ENCODE results near the gene VIPR2. TPM values are rescaled to one million over a fixed set of nuclear protein-coding genes. Genes with fewer than 3 reads are reported as not detected.

Gene VIPR2
- total and polyA plus RNA-seq, 4 donors = 6.0 to 11.3 (median 8.4) TPM

DNA sequence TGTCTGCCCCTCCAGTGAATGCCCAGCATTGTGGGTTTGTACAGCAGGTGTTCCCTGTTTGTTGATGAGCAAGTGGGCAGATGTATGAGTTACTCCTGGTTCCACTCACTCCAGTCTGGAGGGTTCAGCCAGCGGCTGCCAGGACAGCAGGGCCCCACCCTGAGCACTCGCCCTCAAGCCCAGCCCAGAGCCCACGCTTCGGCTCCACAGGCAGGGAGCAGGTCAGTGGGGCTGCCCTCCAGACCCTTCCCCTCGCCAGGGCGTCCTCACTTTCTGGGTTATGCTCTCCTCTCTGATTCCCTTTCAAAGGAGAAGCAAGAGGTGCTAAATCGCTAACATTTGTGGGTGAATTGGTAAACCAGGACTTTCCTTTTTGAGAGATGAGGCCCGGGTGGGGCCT lies 4.8 kb upstream of the VIPR2 start:
- Histone ChIP-seq H3K4me1 (ENCODE audit: control insufficient read depth, insufficient read depth, low read length) (peaks cover 7% of the 10 kb centered on the region), H3K9me3 (ENCODE audit: control insufficient read depth, insufficient read depth, low read length) (no peaks in the 10 kb centered on the region), H3K27me3 (ENCODE audit: control insufficient read depth, insufficient read depth, low read length) (peaks cover 5% of the 10 kb centered on the region), H3K4me3 (ENCODE audit: low read depth, low read length) (no peak overlapping the region), H3K36me3 (ENCODE audit: control insufficient read depth, insufficient read depth, low read length) (no peaks in the 10 kb centered on the region), H3K27ac (ENCODE audit: low read depth, low read length) (no peak overlapping the region)
- DNase-seq (ENCODE audit: low read depth in 4 of 6, low spot score in 6 of 6) = no peak
- 90% methylated on average over 6 of the region's 8 CpGs for WGBS (ENCODE audit: insufficient coverage)

DNA sequence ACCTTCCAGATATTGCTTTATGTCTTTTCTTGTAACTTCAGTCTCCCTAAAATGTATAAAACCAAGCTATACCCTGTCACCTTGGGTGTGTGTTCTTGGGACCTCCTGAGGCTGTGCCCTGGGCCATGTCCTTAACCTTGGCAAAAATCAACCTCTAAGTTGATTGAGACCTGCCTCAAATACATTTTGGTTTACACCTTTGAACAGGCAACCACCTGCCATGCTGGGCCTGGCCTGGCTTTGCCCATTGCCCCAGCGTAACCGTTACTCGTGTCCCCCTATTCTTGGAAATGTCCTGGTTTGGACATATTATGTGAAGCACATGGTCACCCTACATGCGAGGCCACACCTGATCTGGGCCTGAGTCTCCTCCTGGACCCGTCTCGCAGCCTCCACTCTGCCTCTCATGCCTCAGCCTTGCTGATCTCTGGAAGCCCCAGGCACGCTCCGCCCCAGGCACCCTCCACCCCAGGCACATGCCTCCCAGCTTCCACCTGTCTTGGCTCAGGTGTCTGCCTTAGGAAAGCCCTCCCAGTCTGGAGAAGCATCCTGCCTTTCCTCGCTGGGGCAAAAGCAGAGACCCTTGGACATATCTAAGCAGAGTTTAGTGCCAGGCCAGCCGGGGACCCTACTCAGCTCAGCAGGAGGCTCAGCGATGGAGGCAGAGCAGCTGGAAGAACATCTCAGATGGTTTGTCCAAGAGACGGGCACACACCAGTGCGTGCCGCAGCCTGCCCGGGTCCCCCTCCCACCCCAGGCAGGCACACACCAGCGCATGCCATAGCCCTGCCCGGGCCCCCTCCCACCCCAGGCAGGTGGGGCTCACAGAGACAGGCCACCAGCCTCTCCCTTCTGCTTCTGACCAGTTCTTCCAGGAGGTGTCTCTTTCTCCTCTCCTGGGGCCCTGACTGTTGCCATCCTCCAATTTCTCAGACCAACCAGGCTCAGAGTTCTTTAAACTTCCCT lies 4.0 kb upstream of the VIPR2 start:
- Histone ChIP-seq H3K4me3 (ENCODE audit: low read depth, low read length) (no peak overlapping the region), H3K4me1 (ENCODE audit: control insufficient read depth, insufficient read depth, low read length) (peaks cover 14% of the 10 kb centered on the region), H3K9me3 (ENCODE audit: control insufficient read depth, insufficient read depth, low read length) (no peaks in the 10 kb centered on the region), H3K27me3 (ENCODE audit: control insufficient read depth, insufficient read depth, low read length) (peaks cover 13% of the 10 kb centered on the region), H3K27ac (ENCODE audit: low read depth, low read length) (no peak overlapping the region), H3K36me3 (ENCODE audit: control insufficient read depth, insufficient read depth, low read length) (no peaks in the 10 kb centered on the region)
- WGBS (ENCODE audit: insufficient coverage) = 96% methylated on average over 17 of the region's 17 CpGs
- DNase-seq (ENCODE audit: low read depth in 4 of 6, low spot score in 6 of 6) = no peak

DNA sequence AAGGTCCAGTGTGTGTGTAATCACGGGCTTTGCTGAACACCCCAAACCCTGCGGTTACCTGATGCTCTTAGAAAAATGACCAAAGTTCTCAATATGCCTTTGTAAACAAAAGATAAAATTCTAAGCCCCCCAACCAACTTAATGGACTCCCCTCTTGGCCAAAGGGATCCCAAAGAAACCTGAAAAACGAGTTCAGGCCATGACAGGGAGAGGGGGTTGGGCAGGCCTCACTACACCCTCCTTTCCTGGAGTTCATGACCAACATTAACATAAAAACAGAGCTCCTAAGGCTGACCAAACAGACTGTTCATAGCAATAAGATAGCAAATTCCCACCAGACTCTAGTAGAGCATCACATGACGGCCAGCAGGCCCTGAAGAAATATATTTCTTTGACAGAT lies 3.0 kb upstream of the VIPR2 start:
- 78% methylated on average over 3 of the region's 4 CpGs for WGBS (ENCODE audit: insufficient coverage)
- H3K36me3 ChIP-seq (ENCODE audit: control insufficient read depth, insufficient read depth, low read length) = no peaks in the 10 kb centered on the region
- no peak overlapping the region for H3K27ac ChIP-seq (ENCODE audit: low read depth, low read length)
- H3K27me3 ChIP-seq (ENCODE audit: control insufficient read depth, insufficient read depth, low read length) = peaks cover 23% of the 10 kb centered on the region
- no peak for DNase-seq (ENCODE audit: low read depth in 4 of 6, low spot score in 6 of 6)
- peaks cover 23% of the 10 kb centered on the region for H3K4me1 ChIP-seq (ENCODE audit: control insufficient read depth, insufficient read depth, low read length)
- no peaks in the 10 kb centered on the region for H3K9me3 ChIP-seq (ENCODE audit: control insufficient read depth, insufficient read depth, low read length)
- no peak overlapping the region for H3K4me3 ChIP-seq (ENCODE audit: low read depth, low read length)

DNA sequence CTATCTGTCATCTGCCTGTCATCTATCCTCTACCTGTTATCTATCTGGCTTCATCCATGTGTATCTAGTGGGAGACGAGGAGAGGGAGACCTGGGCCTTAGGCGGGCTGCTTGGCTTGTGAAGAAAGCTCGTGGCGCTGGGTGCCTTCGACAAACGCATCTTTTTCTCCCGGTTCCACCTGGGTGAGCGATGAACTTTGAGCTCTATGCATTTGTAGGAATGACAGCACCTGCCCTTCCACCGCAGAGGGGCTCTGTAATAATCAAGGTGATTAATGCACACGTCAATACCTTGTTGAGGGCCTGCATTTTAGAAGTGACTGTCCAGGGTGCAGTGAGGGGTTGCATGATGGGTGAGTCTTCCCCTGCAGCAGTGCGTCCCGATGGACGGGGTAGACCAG lies 2.6 kb upstream of the VIPR2 start:
- WGBS (ENCODE audit: insufficient coverage) = 79% methylated on average over 12 of the region's 13 CpGs
- DNase-seq (ENCODE audit: low read depth in 4 of 6, low spot score in 6 of 6) = no peak
- peaks cover 24% of the 10 kb centered on the region for H3K4me1 ChIP-seq (ENCODE audit: control insufficient read depth, insufficient read depth, low read length)
- H3K27ac ChIP-seq (ENCODE audit: low read depth, low read length) = no peak overlapping the region
- no peak overlapping the region for H3K4me3 ChIP-seq (ENCODE audit: low read depth, low read length)
- no peaks in the 10 kb centered on the region for H3K36me3 ChIP-seq (ENCODE audit: control insufficient read depth, insufficient read depth, low read length)
- H3K27me3 ChIP-seq (ENCODE audit: control insufficient read depth, insufficient read depth, low read length) = peaks cover 28% of the 10 kb centered on the region
- H3K9me3 ChIP-seq (ENCODE audit: control insufficient read depth, insufficient read depth, low read length) = no peaks in the 10 kb centered on the region

DNA sequence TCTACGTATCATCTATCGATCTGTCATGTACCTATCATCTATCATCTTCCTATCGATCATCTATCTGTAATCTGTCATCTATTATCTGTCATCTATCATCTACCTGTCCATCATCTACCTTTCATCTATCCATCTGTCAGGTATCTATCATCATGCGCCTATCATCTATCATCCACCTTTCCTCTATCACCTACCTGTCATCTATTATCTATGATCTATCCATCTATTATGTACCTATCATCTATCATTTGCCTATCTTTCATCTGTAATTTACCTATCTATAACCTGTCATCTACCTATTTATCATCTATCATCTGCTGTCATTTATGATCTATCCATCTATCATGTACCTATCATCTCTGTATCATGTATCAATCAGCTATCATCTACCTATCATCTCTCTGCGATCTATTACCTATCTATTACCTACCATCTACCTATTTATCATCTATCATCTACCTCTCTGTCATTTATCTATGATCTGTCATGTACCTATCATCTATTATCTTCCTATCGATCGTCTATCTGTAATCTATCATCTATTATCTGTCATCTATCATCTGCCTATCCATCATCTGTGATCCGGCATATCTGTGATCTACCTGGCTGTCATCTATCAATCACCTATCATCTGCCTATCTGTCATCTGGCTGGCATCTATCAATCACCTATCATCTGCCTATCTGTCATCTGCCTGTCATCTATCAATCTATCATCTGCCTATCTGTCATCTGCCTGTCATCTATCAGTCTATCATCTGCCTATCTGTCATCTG lies 1.6 kb upstream of the VIPR2 start:
- Histone ChIP-seq H3K9me3 (ENCODE audit: control insufficient read depth, insufficient read depth, low read length) (no peaks in the 10 kb centered on the region), H3K27ac (ENCODE audit: low read depth, low read length) (no peak overlapping the region), H3K36me3 (ENCODE audit: control insufficient read depth, insufficient read depth, low read length) (no peaks in the 10 kb centered on the region), H3K4me1 (ENCODE audit: control insufficient read depth, insufficient read depth, low read length) (peaks cover 27% of the 10 kb centered on the region), H3K27me3 (ENCODE audit: control insufficient read depth, insufficient read depth, low read length) (peaks cover 30% of the 10 kb centered on the region), H3K4me3 (ENCODE audit: low read depth, low read length) (no peak overlapping the region)
- no peak for DNase-seq (ENCODE audit: low read depth in 4 of 6, low spot score in 6 of 6)
- 95% methylated on average over 8 of the region's 8 CpGs for whole genome bisulfite sequencing (ENCODE audit: insufficient coverage)

DNA sequence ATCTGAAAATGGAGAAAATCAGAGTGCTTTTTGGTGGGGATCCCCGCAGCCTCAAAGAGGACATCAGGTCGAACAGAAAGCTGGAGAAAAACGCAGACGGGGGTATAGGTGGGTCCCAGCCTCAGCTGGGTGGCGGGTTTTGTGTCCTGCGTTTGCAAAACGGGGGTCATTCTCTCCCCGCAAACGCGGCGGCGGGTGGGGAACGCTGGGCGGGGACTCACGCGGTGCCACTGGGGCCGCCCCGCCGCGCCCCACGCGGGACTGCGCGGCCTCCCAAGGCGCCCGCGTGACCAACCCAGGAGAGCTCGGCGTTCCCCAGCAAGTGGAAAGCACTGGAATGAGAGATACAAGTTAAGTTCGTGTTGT lies 806 bp upstream of the VIPR2 start:
- peaks cover 31% of the 10 kb centered on the region for H3K4me1 ChIP-seq (ENCODE audit: control insufficient read depth, insufficient read depth, low read length)
- no peak overlapping the region for H3K27ac ChIP-seq (ENCODE audit: low read depth, low read length)
- H3K27me3 ChIP-seq (ENCODE audit: control insufficient read depth, insufficient read depth, low read length) = peaks cover 32% of the 10 kb centered on the region
- no peaks in the 10 kb centered on the region for H3K9me3 ChIP-seq (ENCODE audit: control insufficient read depth, insufficient read depth, low read length)
- DNase-seq (ENCODE audit: low read depth in 4 of 6, low spot score in 6 of 6) = no peak
- WGBS (ENCODE audit: insufficient coverage) = 1% methylated on average over 24 of the region's 30 CpGs
- peak overlapping the region; percentile 3 for H3K4me3 ChIP-seq (ENCODE audit: low read depth, low read length)
- H3K36me3 ChIP-seq (ENCODE audit: control insufficient read depth, insufficient read depth, low read length) = peaks cover 2% of the 10 kb centered on the region

DNA sequence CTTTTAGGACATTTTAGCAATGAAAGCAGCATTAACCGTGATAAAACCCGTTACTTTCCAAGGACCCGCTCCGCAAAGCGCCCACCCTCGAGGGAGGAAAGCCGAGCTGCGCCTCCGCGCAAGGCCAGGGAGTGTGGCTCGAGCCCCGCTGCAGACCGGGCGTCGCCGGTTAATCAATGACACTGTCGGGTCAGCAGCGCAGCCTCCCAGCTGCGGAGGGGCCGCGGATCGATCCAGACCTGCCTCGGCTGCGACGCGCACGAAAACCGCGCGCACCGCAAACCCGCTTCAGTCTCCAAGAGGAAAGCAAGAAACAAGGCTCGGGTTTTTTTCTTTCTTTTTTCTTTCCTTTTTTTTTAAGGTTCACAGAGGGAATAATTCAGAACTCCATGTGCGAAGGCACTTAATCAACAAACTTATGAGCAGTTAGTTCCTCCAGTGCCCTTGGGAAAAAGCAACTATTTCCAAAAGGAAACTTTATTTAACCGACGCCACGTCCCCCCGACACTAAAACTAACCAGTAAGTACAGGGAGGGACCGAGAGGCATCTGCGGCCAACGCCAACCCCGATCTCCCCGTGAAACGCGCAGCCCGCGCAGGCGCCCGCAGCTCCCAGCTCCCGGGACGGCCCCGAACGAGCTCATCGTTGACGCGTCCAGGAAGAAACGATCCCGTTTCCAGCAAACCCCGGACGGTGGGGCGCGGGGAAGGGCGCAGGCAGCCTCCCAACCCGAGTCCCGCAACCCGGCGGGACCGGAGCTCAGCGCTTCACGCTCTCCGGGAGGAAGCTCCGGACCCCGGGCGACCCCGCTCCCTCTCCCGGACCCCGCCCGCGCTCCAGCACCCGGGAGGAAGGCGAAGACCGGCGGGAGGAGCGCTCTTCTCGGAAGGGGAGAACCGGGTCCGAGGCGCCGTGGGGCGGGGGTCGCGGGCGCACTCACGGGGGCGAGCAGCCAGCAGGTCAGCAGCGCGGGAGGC lies 598 bp downstream of the VIPR2 start:
- Histone ChIP-seq H3K4me1 (ENCODE audit: control insufficient read depth, insufficient read depth, low read length) (peaks cover 31% of the 10 kb centered on the region), H3K4me3 (ENCODE audit: low read depth, low read length) (peak overlapping the region; percentile 45), H3K9me3 (ENCODE audit: control insufficient read depth, insufficient read depth, low read length) (no peaks in the 10 kb centered on the region), H3K27me3 (ENCODE audit: control insufficient read depth, insufficient read depth, low read length) (peaks cover 32% of the 10 kb centered on the region), H3K36me3 (ENCODE audit: control insufficient read depth, insufficient read depth, low read length) (peaks cover 7% of the 10 kb centered on the region), H3K27ac (ENCODE audit: low read depth, low read length) (no peak overlapping the region)
- WGBS (ENCODE audit: insufficient coverage) = under 1% methylated on average over 97 of the region's 97 CpGs
- peak in 2 of 6 donors; percentile 34 to 54 for DNase-seq (ENCODE audit: low read depth in 4 of 6, low spot score in 6 of 6)

DNA sequence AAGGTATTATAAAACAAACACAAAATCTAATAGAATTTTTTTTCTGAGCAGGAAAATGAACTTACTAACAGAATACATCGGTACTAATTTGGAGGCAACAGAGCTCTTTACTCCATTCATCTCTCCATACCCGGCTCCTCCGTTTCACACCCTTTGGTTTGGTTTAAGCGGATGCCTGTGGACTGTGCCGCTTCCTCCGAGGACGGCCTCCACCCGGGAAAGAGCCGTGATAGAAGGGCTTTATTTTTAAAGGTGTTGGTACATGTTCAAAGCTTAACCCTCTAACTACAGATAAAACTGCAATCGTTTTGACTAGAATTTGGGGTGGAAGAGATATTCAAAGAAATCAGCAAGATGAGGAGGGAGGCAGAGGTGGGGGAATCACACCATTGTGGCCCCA lies 1.9 kb downstream of the VIPR2 start:
- DNase-seq (ENCODE audit: low read depth in 4 of 6, low spot score in 6 of 6) = no peak
- Histone ChIP-seq H3K9me3 (ENCODE audit: control insufficient read depth, insufficient read depth, low read length) (no peaks in the 10 kb centered on the region), H3K36me3 (ENCODE audit: control insufficient read depth, insufficient read depth, low read length) (peaks cover 7% of the 10 kb centered on the region), H3K4me3 (ENCODE audit: low read depth, low read length) (no peak overlapping the region), H3K27ac (ENCODE audit: low read depth, low read length) (no peak overlapping the region), H3K27me3 (ENCODE audit: control insufficient read depth, insufficient read depth, low read length) (peaks cover 32% of the 10 kb centered on the region), H3K4me1 (ENCODE audit: control insufficient read depth, insufficient read depth, low read length) (peaks cover 31% of the 10 kb centered on the region)
- no CpG with 5 or more reads among the region's 10 CpGs for WGBS (ENCODE audit: insufficient coverage)

DNA sequence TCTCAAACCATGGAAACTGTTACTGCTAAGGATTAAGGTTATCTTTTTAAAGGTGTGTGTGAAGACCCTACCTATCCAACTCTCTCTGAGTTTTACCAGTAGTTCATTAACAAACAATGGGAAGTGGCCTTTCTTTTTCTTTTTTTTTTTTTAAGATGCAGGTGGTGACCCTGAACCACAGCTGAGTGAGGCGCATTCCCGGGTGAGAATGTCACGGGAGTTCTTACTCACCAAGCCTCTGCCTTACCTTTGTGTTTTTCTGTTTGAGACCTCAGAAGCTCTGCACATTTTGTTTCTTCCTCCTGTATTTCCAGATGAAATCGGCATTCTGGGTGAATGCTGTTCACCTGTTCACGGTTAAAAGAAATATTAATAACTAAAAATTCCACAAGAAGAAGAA lies 2.5 kb downstream of the VIPR2 start:
- Histone ChIP-seq H3K27ac (ENCODE audit: low read depth, low read length) (no peak overlapping the region), H3K27me3 (ENCODE audit: control insufficient read depth, insufficient read depth, low read length) (peaks cover 32% of the 10 kb centered on the region)
- 100% methylated on average over 5 of the region's 5 CpGs for WGBS (ENCODE audit: insufficient coverage)

More for the DNA sequence above, 2.5 kb downstream of the VIPR2 start:
- H3K4me1 ChIP-seq (ENCODE audit: control insufficient read depth, insufficient read depth, low read length) = peaks cover 31% of the 10 kb centered on the region
- no peak for DNase-seq (ENCODE audit: low read depth in 4 of 6, low spot score in 6 of 6)
- no peak overlapping the region for H3K4me3 ChIP-seq (ENCODE audit: low read depth, low read length)
- no peaks in the 10 kb centered on the region for H3K9me3 ChIP-seq (ENCODE audit: control insufficient read depth, insufficient read depth, low read length)
- H3K36me3 ChIP-seq (ENCODE audit: control insufficient read depth, insufficient read depth, low read length) = peaks cover 7% of the 10 kb centered on the region
